HL-60 (cell line): ENCODE results near the gene EGLN1.

Experiments used
- DNase-seq, 2 experiments: peaks; one replicate each; pipeline ENCODE4 v3.0.0-alpha.2; 2010 to 2020; ENCODE audit warnings: low read depth in 1 of 2, low spot score in 1 of 2
- H3K27ac ChIP-seq: fragments of 250-450 bp; sonication (Bioruptor Pico); replicated peaks from 2 replicates; pipeline ENCODE4 v1.5.1; 2020; ENCODE audit warnings: mild to moderate bottlenecking, moderate library complexity
- H3K27me3 ChIP-seq: fragments of 250-450 bp; sonication (Bioruptor Pico); 2 replicates; pipeline ENCODE4 v1.5.1; 2021; ENCODE audit warnings: mild to moderate bottlenecking, moderate library complexity; ENCODE audit not compliant: insufficient read depth, poor library complexity, severe bottlenecking
- H3K4me3 ChIP-seq: replicated peaks from 2 replicates; pipeline ENCODE4 v1.5.1; 2011; ENCODE audit warnings: mild to moderate bottlenecking, control low read depth, low read length; ENCODE audit not compliant: insufficient read depth
- GABPA ChIP-seq: IDR thresholded peaks from 2 replicates; pipeline ENCODE4 v1.6.1; 2012; ENCODE audit warnings: low read depth
- POLR2AphosphoS5 ChIP-seq: IDR thresholded peaks from 2 replicates; pipeline ENCODE4 v1.6.1; 2012; ENCODE audit warnings: low read depth
- SPI1 ChIP-seq: IDR thresholded peaks from 2 replicates; pipeline ENCODE4 v1.6.1; 2012; ENCODE audit warnings: low read depth, mild to moderate bottlenecking, borderline replicate concordance
- TF ChIP-seq, protein P1 (sequence below): IDR thresholded peaks from 2 replicates; pipeline ENCODE4 v1.6.1; 2012; ENCODE audit warnings: low read depth; ENCODE audit not compliant: insufficient replicate concordance
- TF ChIP-seq, protein P2 (sequence below): IDR thresholded peaks from one replicate; pipeline ENCODE4 v1.5.1; 2011; ENCODE audit warnings: low read length, control low read depth, inconsistent platforms; ENCODE audit not compliant: insufficient read depth

The EGLN1 gene

DNA sequence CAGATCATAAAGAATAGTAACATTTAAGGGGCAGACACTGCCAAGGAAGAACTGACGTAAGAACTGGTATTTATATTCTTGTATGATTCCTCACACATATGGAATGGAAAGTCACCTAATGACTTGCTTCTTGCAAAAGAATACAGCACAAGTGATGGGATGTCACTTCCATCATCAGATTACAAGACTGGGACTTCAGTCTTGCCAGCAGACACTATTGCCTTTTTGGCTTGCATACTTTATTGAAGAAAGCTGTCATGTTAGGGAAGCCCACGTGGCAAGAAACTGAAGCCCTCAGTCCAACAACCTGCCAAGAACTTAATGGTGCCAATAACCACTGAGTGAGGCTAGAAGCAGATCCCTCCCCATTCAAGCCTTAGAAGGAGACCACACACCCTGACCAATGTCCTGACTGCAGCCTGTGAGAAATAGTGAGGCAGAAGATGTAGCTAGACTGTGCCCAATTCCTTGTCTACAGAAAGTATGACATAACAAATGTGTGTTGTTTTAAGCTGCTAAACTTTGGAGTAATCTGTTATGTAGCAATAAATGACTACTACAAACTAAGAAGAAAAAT is 12.0 kb downstream of the EGLN1 start:
- TF ChIP-seq SPI1 (no peak), GABPA (no peak), POLR2AphosphoS5 (no peak)
- TF ChIP-seq, protein P1, sequence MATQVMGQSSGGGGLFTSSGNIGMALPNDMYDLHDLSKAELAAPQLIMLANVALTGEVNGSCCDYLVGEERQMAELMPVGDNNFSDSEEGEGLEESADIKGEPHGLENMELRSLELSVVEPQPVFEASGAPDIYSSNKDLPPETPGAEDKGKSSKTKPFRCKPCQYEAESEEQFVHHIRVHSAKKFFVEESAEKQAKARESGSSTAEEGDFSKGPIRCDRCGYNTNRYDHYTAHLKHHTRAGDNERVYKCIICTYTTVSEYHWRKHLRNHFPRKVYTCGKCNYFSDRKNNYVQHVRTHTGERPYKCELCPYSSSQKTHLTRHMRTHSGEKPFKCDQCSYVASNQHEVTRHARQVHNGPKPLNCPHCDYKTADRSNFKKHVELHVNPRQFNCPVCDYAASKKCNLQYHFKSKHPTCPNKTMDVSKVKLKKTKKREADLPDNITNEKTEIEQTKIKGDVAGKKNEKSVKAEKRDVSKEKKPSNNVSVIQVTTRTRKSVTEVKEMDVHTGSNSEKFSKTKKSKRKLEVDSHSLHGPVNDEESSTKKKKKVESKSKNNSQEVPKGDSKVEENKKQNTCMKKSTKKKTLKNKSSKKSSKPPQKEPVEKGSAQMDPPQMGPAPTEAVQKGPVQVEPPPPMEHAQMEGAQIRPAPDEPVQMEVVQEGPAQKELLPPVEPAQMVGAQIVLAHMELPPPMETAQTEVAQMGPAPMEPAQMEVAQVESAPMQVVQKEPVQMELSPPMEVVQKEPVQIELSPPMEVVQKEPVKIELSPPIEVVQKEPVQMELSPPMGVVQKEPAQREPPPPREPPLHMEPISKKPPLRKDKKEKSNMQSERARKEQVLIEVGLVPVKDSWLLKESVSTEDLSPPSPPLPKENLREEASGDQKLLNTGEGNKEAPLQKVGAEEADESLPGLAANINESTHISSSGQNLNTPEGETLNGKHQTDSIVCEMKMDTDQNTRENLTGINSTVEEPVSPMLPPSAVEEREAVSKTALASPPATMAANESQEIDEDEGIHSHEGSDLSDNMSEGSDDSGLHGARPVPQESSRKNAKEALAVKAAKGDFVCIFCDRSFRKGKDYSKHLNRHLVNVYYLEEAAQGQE: no peak
- TF ChIP-seq, protein P2, sequence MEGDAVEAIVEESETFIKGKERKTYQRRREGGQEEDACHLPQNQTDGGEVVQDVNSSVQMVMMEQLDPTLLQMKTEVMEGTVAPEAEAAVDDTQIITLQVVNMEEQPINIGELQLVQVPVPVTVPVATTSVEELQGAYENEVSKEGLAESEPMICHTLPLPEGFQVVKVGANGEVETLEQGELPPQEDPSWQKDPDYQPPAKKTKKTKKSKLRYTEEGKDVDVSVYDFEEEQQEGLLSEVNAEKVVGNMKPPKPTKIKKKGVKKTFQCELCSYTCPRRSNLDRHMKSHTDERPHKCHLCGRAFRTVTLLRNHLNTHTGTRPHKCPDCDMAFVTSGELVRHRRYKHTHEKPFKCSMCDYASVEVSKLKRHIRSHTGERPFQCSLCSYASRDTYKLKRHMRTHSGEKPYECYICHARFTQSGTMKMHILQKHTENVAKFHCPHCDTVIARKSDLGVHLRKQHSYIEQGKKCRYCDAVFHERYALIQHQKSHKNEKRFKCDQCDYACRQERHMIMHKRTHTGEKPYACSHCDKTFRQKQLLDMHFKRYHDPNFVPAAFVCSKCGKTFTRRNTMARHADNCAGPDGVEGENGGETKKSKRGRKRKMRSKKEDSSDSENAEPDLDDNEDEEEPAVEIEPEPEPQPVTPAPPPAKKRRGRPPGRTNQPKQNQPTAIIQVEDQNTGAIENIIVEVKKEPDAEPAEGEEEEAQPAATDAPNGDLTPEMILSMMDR: no peak

DNA sequence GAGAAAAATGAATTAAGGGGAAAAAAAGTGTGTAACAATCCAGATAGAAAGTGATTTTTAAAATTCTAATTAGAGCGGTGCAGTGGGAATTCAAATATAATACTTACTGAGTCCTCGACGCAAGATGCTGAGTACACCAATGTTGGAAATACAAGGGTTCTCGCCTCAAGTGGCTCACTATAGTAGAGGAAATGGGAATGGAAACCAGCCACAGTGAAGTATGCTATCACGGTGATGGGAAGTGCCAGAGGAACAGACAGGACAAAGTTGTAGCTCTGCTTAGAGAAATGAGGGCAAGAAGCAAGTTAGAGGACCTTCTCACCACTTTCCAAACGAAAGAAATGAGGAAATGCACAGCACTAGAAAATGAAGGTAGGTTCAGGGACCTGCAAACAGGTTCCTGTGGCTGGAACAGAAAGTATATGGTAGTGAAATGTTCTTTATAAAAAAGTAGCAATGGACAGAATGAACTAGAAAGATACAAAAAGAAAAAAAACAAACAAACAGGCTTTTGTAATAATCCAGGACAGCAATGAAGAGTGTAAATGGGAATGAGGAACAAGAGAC is 13.5 kb downstream of the EGLN1 start:
- no peak overlapping the region for H3K4me3 ChIP-seq
- no peaks in the 10 kb centered on the region for H3K27me3 ChIP-seq
- no peak for DNase-seq
- no peak overlapping the region for H3K27ac ChIP-seq
- TF ChIP-seq, protein P1: no peak
- TF ChIP-seq SPI1: peak; percentile 46; the same call in 1 of the 2 replicates

More for the DNA sequence above, 12.0 kb downstream of the EGLN1 start:
- Histone ChIP-seq H3K4me3 (no peak overlapping the region), H3K27ac (no peak overlapping the region), H3K27me3 (no peaks in the 10 kb centered on the region)
- no peak for DNase-seq

DNA sequence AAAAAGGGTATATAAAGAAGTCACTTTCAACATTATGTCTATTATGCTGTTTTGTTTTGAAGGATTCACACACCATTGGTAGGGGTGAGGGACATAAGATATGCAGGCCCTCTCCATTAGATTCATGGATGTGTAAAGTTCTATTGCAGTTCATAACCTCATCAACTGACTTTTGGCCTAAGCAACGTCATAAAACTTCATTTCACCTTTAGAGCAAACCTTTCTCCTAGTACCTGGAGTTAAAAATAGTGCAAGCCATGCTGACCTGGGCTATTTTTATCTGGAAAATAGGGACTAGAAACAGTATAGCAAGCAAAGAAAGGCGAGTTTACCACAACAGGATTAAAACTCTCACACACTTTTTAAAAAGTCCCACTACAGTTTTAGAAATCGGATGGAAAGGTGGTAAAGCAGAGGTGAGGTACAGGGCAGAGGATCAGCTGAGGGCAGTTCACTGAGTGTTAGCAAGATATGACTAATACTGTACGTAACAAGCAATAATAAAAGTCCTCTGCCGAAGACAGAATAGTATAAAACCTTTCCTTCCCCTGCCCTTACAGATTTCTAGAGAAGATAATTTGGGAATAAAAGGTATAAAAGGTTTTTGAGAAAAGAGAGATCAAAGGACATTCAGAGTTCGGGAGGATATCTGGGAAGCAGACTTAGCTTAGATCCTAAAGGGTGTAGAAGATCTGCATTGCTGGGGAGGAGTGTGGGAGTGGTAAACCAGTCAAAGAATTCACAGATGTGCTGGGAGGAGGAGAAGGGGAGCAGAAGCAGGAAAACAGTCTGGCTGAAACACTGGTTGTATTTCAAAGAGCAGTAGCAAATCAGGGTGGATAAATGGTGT is 14.3 kb downstream of the EGLN1 start:
- Histone ChIP-seq H3K4me3 (no peak overlapping the region), H3K27me3 (no peaks in the 10 kb centered on the region), H3K27ac (no peak overlapping the region)
- TF ChIP-seq, protein P2: no peak
- TF ChIP-seq SPI1: no peak
- TF ChIP-seq, protein P1: no peak
- TF ChIP-seq GABPA: no peak
- no peak for TF ChIP-seq POLR2AphosphoS5
- no peak for DNase-seq
